ENCODE results near the gene SERGEF. TPM values are rescaled to one million over a fixed set of nuclear protein-coding genes. Genes with fewer than 3 reads are reported as not detected.

SERGEF gene
- total and polyA plus RNA-seq, 4 donors = 43.1 to 137 (median 72.8) TPM

GRCh38 chr11:18022419-18022818, 9.6 kb upstream of the SERGEF start:
- no peaks in the 10 kb centered on the region for H3K27me3 ChIP-seq (ENCODE audit: control insufficient read depth in 1 of 2, insufficient read depth in 2 of 2, low read length in 1 of 2)
- H3K4me3 ChIP-seq (ENCODE audit: low read length in 2 of 2) = no peak overlapping the region
- 96% methylated on average over 1 of the region's 1 CpG for WGBS, 2 donors
- ATAC-seq (ENCODE audit: low FRiP score) = no peak
- DNase-seq = no peak
- H3K4me1 ChIP-seq (ENCODE audit: control insufficient read depth in 1 of 2, insufficient read depth in 2 of 2, low read length in 2 of 2) = no peaks in the 10 kb centered on the region
- no peak overlapping the region for H3K27ac ChIP-seq (ENCODE audit: low read depth in 1 of 2, low read length in 2 of 2)
- H3K9me3 ChIP-seq (ENCODE audit: control insufficient read depth, low read length) = no peaks in the 10 kb centered on the region
- peaks cover 7 to 11% of the 10 kb centered on the region in 2 donors for H3K36me3 ChIP-seq (ENCODE audit: control insufficient read depth in 1 of 2, insufficient read depth in 2 of 2, low read length in 1 of 2)
- intact Hi-C loops (cut with DNase I) = no loop called here

DNA sequence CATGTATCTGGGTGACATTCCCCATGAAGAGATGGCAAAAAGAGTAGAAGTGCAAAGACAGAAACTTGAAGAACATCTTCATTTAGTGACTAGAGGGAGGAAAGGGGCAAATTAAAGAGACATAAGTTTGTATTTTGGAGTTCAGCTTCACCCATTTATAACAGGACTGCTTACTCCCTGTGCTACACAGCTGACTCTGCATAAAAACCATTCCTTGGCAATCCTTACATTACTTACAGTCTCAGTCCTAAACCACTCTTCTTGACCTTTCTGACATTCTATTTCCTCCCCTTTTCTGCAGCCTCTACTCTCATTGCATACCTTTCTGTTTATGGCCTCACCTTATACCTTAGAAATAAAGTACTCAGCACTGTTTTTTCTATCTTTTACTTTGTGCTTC, 6.8 kb upstream of the SERGEF start:
- no peak overlapping the region for H3K27ac ChIP-seq (ENCODE audit: low read depth in 1 of 2, low read length in 2 of 2)
- intact Hi-C loops (cut with DNase I) = loop anchor here in 1 of 2 donors (10.0 kb wide), 1 partner anchor 85 kb away; the partner anchor contains the start of gene SAAL1
- DNase-seq = no peak
- H3K4me1 ChIP-seq (ENCODE audit: control insufficient read depth in 1 of 2, insufficient read depth in 2 of 2, low read length in 2 of 2) = no peaks in the 10 kb centered on the region
- H3K27me3 ChIP-seq (ENCODE audit: control insufficient read depth in 1 of 2, insufficient read depth in 2 of 2, low read length in 1 of 2) = no peaks in the 10 kb centered on the region
- no peaks in the 10 kb centered on the region for H3K9me3 ChIP-seq (ENCODE audit: control insufficient read depth, low read length)
- no peak overlapping the region for H3K4me3 ChIP-seq (ENCODE audit: low read length in 2 of 2)
- H3K36me3 ChIP-seq (ENCODE audit: control insufficient read depth in 1 of 2, insufficient read depth in 2 of 2, low read length in 1 of 2) = peaks cover 6 to 11% of the 10 kb centered on the region in 2 donors
- ATAC-seq (ENCODE audit: low FRiP score) = no peak

DNA sequence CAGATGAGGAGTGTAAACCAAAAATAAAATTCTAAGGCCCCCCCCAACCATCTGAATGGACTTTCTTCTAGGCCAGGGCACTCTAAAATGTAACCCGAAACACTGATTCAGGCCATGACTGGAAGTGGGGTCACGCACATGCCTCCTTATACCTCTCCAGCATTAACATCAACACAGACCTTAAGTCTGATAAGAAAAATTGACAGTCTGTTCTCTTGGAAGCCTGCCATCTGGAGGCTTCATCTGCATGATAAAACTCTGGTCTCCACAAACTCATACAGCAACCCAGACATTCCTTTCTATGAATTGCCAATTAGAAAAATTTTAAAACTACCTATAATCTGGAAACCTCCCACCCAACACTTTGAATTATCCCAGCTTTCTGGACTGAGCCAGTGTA, 3.9 kb upstream of the SERGEF start:
- Histone ChIP-seq H3K9me3 (ENCODE audit: control insufficient read depth, low read length) (no peaks in the 10 kb centered on the region), H3K36me3 (ENCODE audit: control insufficient read depth in 1 of 2, insufficient read depth in 2 of 2, low read length in 1 of 2) (peaks cover 4 to 9% of the 10 kb centered on the region in 2 donors), H3K27me3 (ENCODE audit: control insufficient read depth in 1 of 2, insufficient read depth in 2 of 2, low read length in 1 of 2) (no peaks in the 10 kb centered on the region), H3K4me3 (ENCODE audit: low read length in 2 of 2) (no peak overlapping the region), H3K4me1 (ENCODE audit: control insufficient read depth in 1 of 2, insufficient read depth in 2 of 2, low read length in 2 of 2) (no peaks in the 10 kb centered on the region), H3K27ac (ENCODE audit: low read depth in 1 of 2, low read length in 2 of 2) (no peak overlapping the region)
- intact Hi-C loops (cut with DNase I) = loop anchor here in 1 of 2 donors (10.0 kb wide), 1 partner anchor 88 kb away; the partner anchor contains the start of gene SAAL1
- DNase-seq (no peak), ATAC-seq (ENCODE audit: low FRiP score) (no peak)
- WGBS, 2 donors = 84 to 88% methylated on average over 2 of the region's 2 CpGs

GRCh38 chr11:18014876-18015275, 2.0 kb upstream of the SERGEF start:
- no peaks in the 10 kb centered on the region for H3K9me3 ChIP-seq (ENCODE audit: control insufficient read depth, low read length)
- intact Hi-C loops (cut with DNase I) = loop anchor here (5.0 to 10.0 kb wide), 3 partner anchors 32 to 92 kb away; partner anchors contain the start of genes SAAL1 (in 2 of the 2) and TPH1 (in 1 of the 2)
- no peak for DNase-seq

DNA sequence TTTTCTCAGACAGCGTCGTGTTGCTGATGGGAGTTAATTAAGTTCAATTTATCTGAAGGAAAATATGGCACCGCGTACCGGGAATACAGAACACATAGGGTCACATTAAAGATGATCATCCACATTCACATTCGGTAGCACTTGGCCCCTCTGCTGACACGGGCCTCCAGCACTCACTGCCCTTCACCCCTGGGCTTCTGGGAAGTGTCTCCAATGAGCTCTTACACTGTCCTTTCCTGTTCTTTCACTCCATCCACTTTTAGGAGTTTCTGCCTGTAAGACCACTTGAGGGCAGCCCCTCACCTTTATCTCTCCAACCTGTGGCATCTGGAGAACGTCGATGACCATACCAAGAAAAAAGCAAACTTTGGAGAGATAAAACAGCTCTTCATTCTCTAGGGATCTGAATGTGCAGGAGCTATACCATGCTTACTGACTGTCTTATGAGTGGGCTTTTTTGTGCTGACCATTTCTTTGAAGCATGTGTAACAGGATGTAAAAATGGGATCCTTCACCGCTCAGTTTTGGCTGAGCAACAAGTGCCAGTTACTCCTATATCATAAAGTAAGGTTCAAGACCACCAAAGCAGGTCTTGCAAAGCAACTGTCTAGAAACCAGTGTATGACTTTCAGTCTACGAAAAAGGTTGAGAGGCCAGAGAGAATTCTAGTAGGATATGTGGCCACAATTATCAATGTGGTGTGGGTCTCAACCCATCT, 1.1 kb upstream of the SERGEF start:
- Histone ChIP-seq H3K4me3 (ENCODE audit: low read length in 2 of 2) (peak overlapping the region; percentile 55 to 76), H3K9me3 (ENCODE audit: control insufficient read depth, low read length) (no peaks in the 10 kb centered on the region), H3K36me3 (ENCODE audit: control insufficient read depth in 1 of 2, insufficient read depth in 2 of 2, low read length in 1 of 2) (no peaks in the 10 kb centered on the region), H3K4me1 (ENCODE audit: control insufficient read depth in 1 of 2, insufficient read depth in 2 of 2, low read length in 2 of 2) (no peaks in the 10 kb centered on the region), H3K27me3 (ENCODE audit: control insufficient read depth in 1 of 2, insufficient read depth in 2 of 2, low read length in 1 of 2) (no peaks in the 10 kb centered on the region), H3K27ac (ENCODE audit: low read depth in 1 of 2, low read length in 2 of 2) (peak overlapping the region; percentile 49 to 63)
- ATAC-seq (ENCODE audit: low FRiP score) = no peak
- intact Hi-C loops (cut with DNase I) = loop anchor here (5.0 to 10.0 kb wide), 3 partner anchors 33 to 93 kb away; partner anchors contain the start of genes SAAL1 (in 2 of the 2) and TPH1 (in 1 of the 2)
- DNase-seq = no peak
- 16 to 17% methylated on average over 11 of the region's 11 CpGs for WGBS, 2 donors

More at GRCh38 chr11:18014876-18015275, 2.0 kb upstream of the SERGEF start:
- no peak overlapping the region for H3K27ac ChIP-seq (ENCODE audit: low read depth in 1 of 2, low read length in 2 of 2)
- no peak overlapping the region for H3K4me3 ChIP-seq (ENCODE audit: low read length in 2 of 2)
- no peaks in the 10 kb centered on the region for H3K4me1 ChIP-seq (ENCODE audit: control insufficient read depth in 1 of 2, insufficient read depth in 2 of 2, low read length in 2 of 2)
- H3K27me3 ChIP-seq (ENCODE audit: control insufficient read depth in 1 of 2, insufficient read depth in 2 of 2, low read length in 1 of 2) = no peaks in the 10 kb centered on the region
- H3K36me3 ChIP-seq (ENCODE audit: control insufficient read depth in 1 of 2, insufficient read depth in 2 of 2, low read length in 1 of 2) = no peaks in the 10 kb centered on the region
- no peak for ATAC-seq (ENCODE audit: low FRiP score)

DNA sequence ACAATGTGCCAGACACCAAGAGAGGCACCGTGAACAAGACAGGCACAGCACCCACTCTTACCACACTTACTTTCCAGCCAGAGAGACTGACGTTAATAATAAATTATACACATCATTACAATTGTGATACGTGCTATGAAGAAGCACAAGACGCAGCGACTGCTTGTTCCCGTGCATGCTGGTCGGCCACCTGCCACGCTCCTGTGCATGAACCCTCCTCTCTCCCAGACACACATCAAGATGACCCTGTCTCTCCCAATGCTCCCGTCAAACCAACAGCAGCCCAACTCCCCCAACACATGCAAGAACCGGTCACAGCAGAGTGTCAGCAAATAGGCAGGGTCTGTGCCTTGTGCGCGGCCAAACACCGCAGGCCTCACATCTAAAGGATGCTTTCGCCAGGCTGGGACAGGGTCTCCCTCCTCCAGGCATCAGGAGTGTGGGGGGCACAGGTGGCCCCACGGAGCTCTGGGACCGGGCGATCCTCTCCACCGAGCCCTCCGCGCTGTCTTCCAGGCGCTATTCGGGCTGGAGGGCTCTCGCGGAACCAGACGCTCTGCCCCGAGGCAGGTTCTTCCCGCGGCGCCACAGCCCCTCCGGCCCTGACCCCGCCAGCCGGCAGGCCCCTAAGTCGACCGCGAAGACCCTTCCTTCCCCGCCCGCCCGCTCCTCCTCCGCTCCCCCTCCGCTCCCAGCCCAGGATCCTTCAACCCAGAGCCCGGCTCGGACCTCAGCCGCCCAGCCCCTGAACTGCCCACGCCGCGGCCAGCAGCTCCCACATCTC, 533 bp downstream of the SERGEF start:
- no peaks in the 10 kb centered on the region for H3K9me3 ChIP-seq (ENCODE audit: control insufficient read depth, low read length)
- intact Hi-C loops (cut with DNase I) = loop anchor here (5.0 to 10.0 kb wide), 3 partner anchors 35 to 95 kb away; partner anchors contain the start of genes SAAL1 (in 2 of the 2) and TPH1 (in 1 of the 2)
- 2 to 5% methylated on average over 20 to 46 of the region's 46 CpGs for WGBS, 2 donors
- DNase-seq = no peak
- no peaks in the 10 kb centered on the region for H3K4me1 ChIP-seq (ENCODE audit: control insufficient read depth in 1 of 2, insufficient read depth in 2 of 2, low read length in 2 of 2)
- peak overlapping the region; percentile 55 to 76 for H3K4me3 ChIP-seq (ENCODE audit: low read length in 2 of 2)
- H3K36me3 ChIP-seq (ENCODE audit: control insufficient read depth in 1 of 2, insufficient read depth in 2 of 2, low read length in 1 of 2) = no peaks in the 10 kb centered on the region
- no peaks in the 10 kb centered on the region for H3K27me3 ChIP-seq (ENCODE audit: control insufficient read depth in 1 of 2, insufficient read depth in 2 of 2, low read length in 1 of 2)
- H3K27ac ChIP-seq (ENCODE audit: low read depth in 1 of 2, low read length in 2 of 2) = peak overlapping the region; percentile 31 to 63
- peak; percentile 19 for ATAC-seq (ENCODE audit: low FRiP score)

DNA sequence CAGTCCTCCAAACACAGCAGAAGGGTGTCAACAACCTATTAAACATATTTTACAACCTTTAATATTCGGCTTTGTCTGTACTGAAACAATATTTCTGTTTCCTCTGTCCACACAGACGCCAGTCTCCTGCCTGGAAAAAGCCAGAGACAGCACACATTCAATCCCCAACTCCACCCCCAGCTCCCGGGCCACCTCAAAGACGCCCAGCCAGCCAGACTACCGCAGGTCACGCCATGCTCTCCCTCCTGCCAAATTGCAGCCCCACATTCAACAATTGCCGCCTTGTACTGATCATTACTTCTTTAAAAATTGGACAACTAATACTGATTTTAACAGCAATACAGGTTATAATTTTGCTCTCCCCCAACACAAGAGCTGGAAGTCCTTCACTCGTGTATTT, 1.2 kb downstream of the SERGEF start:
- no peak for DNase-seq
- no peaks in the 10 kb centered on the region for H3K4me1 ChIP-seq (ENCODE audit: control insufficient read depth in 1 of 2, insufficient read depth in 2 of 2, low read length in 2 of 2)
- H3K36me3 ChIP-seq (ENCODE audit: control insufficient read depth in 1 of 2, insufficient read depth in 2 of 2, low read length in 1 of 2) = no peaks in the 10 kb centered on the region
- no peak overlapping the region for H3K4me3 ChIP-seq (ENCODE audit: low read length in 2 of 2)
- intact Hi-C loops (cut with DNase I) = loop anchor here (5.0 to 10.0 kb wide), 3 partner anchors 36 to 96 kb away; partner anchors contain the start of genes SAAL1 (in 2 of the 2) and TPH1 (in 1 of the 2)
- no peaks in the 10 kb centered on the region for H3K27me3 ChIP-seq (ENCODE audit: control insufficient read depth in 1 of 2, insufficient read depth in 2 of 2, low read length in 1 of 2)
- no peaks in the 10 kb centered on the region for H3K9me3 ChIP-seq (ENCODE audit: control insufficient read depth, low read length)
- H3K27ac ChIP-seq (ENCODE audit: low read depth in 1 of 2, low read length in 2 of 2) = peak overlapping the region in 1 of 2 donors; percentile 63
- 56 to 72% methylated on average over 8 of the region's 8 CpGs for WGBS, 2 donors
- no peak for ATAC-seq (ENCODE audit: low FRiP score)

- Histone ChIP-seq H3K4me3 (ENCODE audit: low read length in 2 of 2) (no peak overlapping the region), H3K9me3 (ENCODE audit: control insufficient read depth, low read length) (no peaks in the 10 kb centered on the region), H3K27me3 (ENCODE audit: control insufficient read depth in 1 of 2, insufficient read depth in 2 of 2, low read length in 1 of 2) (no peaks in the 10 kb centered on the region), H3K36me3 (ENCODE audit: control insufficient read depth in 1 of 2, insufficient read depth in 2 of 2, low read length in 1 of 2) (peaks cover 0 to 2% of the 10 kb centered on the region in 2 donors), H3K4me1 (ENCODE audit: control insufficient read depth in 1 of 2, insufficient read depth in 2 of 2, low read length in 2 of 2) (no peaks in the 10 kb centered on the region), H3K27ac (ENCODE audit: low read depth in 1 of 2, low read length in 2 of 2) (no peak overlapping the region)
- ATAC-seq (ENCODE audit: low FRiP score) (no peak), DNase-seq (no peak)
- 90% methylated on average over 10 of the region's 10 CpGs for WGBS, 2 donors
- intact Hi-C loops (cut with DNase I) = loop anchor here (5.0 to 10.0 kb wide), 3 partner anchors 36 to 96 kb away; partner anchors contain the start of genes SAAL1 (in 2 of the 2) and TPH1 (in 1 of the 2)
Measured at GRCh38 chr11:18010977-18011586, 1.8 kb downstream of the SERGEF start.
